Measurements from ENCODE around the gene PRR14L.
"Not testable (repeated sequence)": the region's sequence is repeated elsewhere in the genome, so short reads cannot be mapped to it uniquely, and the experiment has no call there.

Gene PRR14L

GRCh38 chr22:31753634-31754501 is 3.9 kb upstream of the PRR14L start, which contains the start of gene DEPDC5:
Gene DEPDC5 (plus strand): TSS chr22:31754019. CDS start chr22:31754922, 903 bp downstream.
- Histone ChIP-seq H3K27ac (ENCODE audit: low read depth, low read length) (peak within 1 kb of the TSS; percentile 89), H3K4me3 (ENCODE audit: low read depth in 1 of 2, low read length in 2 of 2) (peak within 1 kb of the TSS; percentile 77 to 84), H3K4me1 (ENCODE audit: insufficient read depth, low read length) (peaks cover 34% of the 10 kb centered on the region), H3K36me3 (ENCODE audit: insufficient read depth, low read length) (no peaks in the 10 kb centered on the region), H3K27me3 (ENCODE audit: control insufficient read depth in 1 of 2, insufficient read depth in 2 of 2, low read length in 2 of 2) (no peaks in the 10 kb centered on the region), H3K9ac (ENCODE audit: low read length) (peak within 1 kb of the TSS; percentile 93), H3K9me3 (ENCODE audit: low read length) (no peaks in the 10 kb centered on the region)

GRCh38 chr22:31753005-31753633 is 3.2 kb upstream of the PRR14L start:
- Histone ChIP-seq H3K27ac (ENCODE audit: low read depth, low read length) (peak overlapping the region; percentile 89), H3K4me1 (ENCODE audit: insufficient read depth, low read length) (peaks cover 42% of the 10 kb centered on the region), H3K9me3 (ENCODE audit: low read length) (no peaks in the 10 kb centered on the region)

GRCh38 chr22:31752096-31752847 is 2.3 kb upstream of the PRR14L start:
- peaks cover 46% of the 10 kb centered on the region for H3K4me1 ChIP-seq (ENCODE audit: insufficient read depth, low read length)
- H3K27me3 ChIP-seq (ENCODE audit: control insufficient read depth in 1 of 2, insufficient read depth in 2 of 2, low read length in 2 of 2) = no peaks in the 10 kb centered on the region
- no peaks in the 10 kb centered on the region for H3K9me3 ChIP-seq (ENCODE audit: low read length)
- H3K36me3 ChIP-seq (ENCODE audit: insufficient read depth, low read length) = no peaks in the 10 kb centered on the region
- peak overlapping the region; percentile 89 for H3K27ac ChIP-seq (ENCODE audit: low read depth, low read length)
- H3K9ac ChIP-seq (ENCODE audit: low read length) = peak overlapping the region; percentile 93
- no peak overlapping the region for H3K4me3 ChIP-seq (ENCODE audit: low read depth in 1 of 2, low read length in 2 of 2)

More at GRCh38 chr22:31753005-31753633, 3.2 kb upstream of the PRR14L start:
- H3K27me3 ChIP-seq (ENCODE audit: control insufficient read depth in 1 of 2, insufficient read depth in 2 of 2, low read length in 2 of 2) = no peaks in the 10 kb centered on the region
- no peaks in the 10 kb centered on the region for H3K36me3 ChIP-seq (ENCODE audit: insufficient read depth, low read length)
- H3K9ac ChIP-seq (ENCODE audit: low read length) = peak overlapping the region; percentile 93
- peak overlapping the region; percentile 77 to 84 for H3K4me3 ChIP-seq (ENCODE audit: low read depth in 1 of 2, low read length in 2 of 2)

- peak overlapping the region; percentile 51 for H3K9ac ChIP-seq (ENCODE audit: low read length)
- peak overlapping the region; percentile 87 for H3K27ac ChIP-seq (ENCODE audit: low read depth, low read length)
- H3K27me3 ChIP-seq (ENCODE audit: control insufficient read depth in 1 of 2, insufficient read depth in 2 of 2, low read length in 2 of 2) = no peaks in the 10 kb centered on the region
- H3K4me3 ChIP-seq (ENCODE audit: low read depth in 1 of 2, low read length in 2 of 2) = peak overlapping the region in 1 of 2 donors; percentile 89
- peaks cover 46% of the 10 kb centered on the region for H3K4me1 ChIP-seq (ENCODE audit: insufficient read depth, low read length)
- H3K36me3 ChIP-seq (ENCODE audit: insufficient read depth, low read length) = no peaks in the 10 kb centered on the region
- H3K9me3 ChIP-seq (ENCODE audit: low read length) = no peaks in the 10 kb centered on the region
These were observed 693 bp upstream of the PRR14L start for GRCh38 chr22:31750365-31751284.

- no peak overlapping the region for H3K4me3 ChIP-seq (ENCODE audit: low read depth in 1 of 2, low read length in 2 of 2)
- H3K36me3 ChIP-seq (ENCODE audit: insufficient read depth, low read length) = no peaks in the 10 kb centered on the region
- H3K9ac ChIP-seq (ENCODE audit: low read length) = no peak overlapping the region
- H3K4me1 ChIP-seq (ENCODE audit: insufficient read depth, low read length) = peaks cover 35% of the 10 kb centered on the region
- no peaks in the 10 kb centered on the region for H3K27me3 ChIP-seq (ENCODE audit: control insufficient read depth in 1 of 2, insufficient read depth in 2 of 2, low read length in 2 of 2)
- H3K27ac ChIP-seq (ENCODE audit: low read depth, low read length) = peak overlapping the region; percentile 87
- no peaks in the 10 kb centered on the region for H3K9me3 ChIP-seq (ENCODE audit: low read length)
These were observed 1.4 kb downstream of the PRR14L start for GRCh38 chr22:31748490-31748889.

- no peaks in the 10 kb centered on the region for H3K27me3 ChIP-seq (ENCODE audit: control insufficient read depth in 1 of 2, insufficient read depth in 2 of 2, low read length in 2 of 2)
- H3K36me3 ChIP-seq (ENCODE audit: insufficient read depth, low read length) = no peaks in the 10 kb centered on the region
- no peak overlapping the region for H3K4me3 ChIP-seq (ENCODE audit: low read depth in 1 of 2, low read length in 2 of 2)
- H3K4me1 ChIP-seq (ENCODE audit: insufficient read depth, low read length) = peaks cover 25% of the 10 kb centered on the region
- H3K9me3 ChIP-seq (ENCODE audit: low read length) = no peaks in the 10 kb centered on the region
- no peak overlapping the region for H3K27ac ChIP-seq (ENCODE audit: low read depth, low read length)
- no peak overlapping the region for H3K9ac ChIP-seq (ENCODE audit: low read length)
These were observed 2.5 kb downstream of the PRR14L start for GRCh38 chr22:31747441-31747840.

- Histone ChIP-seq H3K9me3 (ENCODE audit: low read length) (no peaks in the 10 kb centered on the region), H3K4me3 (ENCODE audit: low read depth in 1 of 2, low read length in 2 of 2) (no peak overlapping the region), H3K27ac (ENCODE audit: low read depth, low read length) (no peak overlapping the region), H3K36me3 (ENCODE audit: insufficient read depth, low read length) (no peaks in the 10 kb centered on the region), H3K27me3 (ENCODE audit: control insufficient read depth in 1 of 2, insufficient read depth in 2 of 2, low read length in 2 of 2) (no peaks in the 10 kb centered on the region), H3K9ac (ENCODE audit: low read length) (no peak overlapping the region), H3K4me1 (ENCODE audit: insufficient read depth, low read length) (peaks cover 12% of the 10 kb centered on the region)
These were observed 6.1 kb downstream of the PRR14L start for GRCh38 chr22:31743871-31744270.

GRCh38 chr22:31742682-31743081 is 7.2 kb downstream of the PRR14L start:
- no peak overlapping the region for H3K27ac ChIP-seq (ENCODE audit: low read depth, low read length)

GRCh38 chr22:31742115-31742514 is 7.8 kb downstream of the PRR14L start:
- no peaks in the 10 kb centered on the region for H3K27me3 ChIP-seq (ENCODE audit: control insufficient read depth in 1 of 2, insufficient read depth in 2 of 2, low read length in 2 of 2)
- H3K9me3 ChIP-seq (ENCODE audit: low read length) = no peaks in the 10 kb centered on the region
- H3K4me1 ChIP-seq (ENCODE audit: insufficient read depth, low read length) = no peaks in the 10 kb centered on the region
- no peak overlapping the region for H3K9ac ChIP-seq (ENCODE audit: low read length)
- H3K27ac ChIP-seq (ENCODE audit: low read depth, low read length) = no peak overlapping the region
- peaks cover 6% of the 10 kb centered on the region for H3K36me3 ChIP-seq (ENCODE audit: insufficient read depth, low read length)
- H3K4me3 ChIP-seq (ENCODE audit: low read depth in 1 of 2, low read length in 2 of 2) = no peak overlapping the region

More at GRCh38 chr22:31742682-31743081, 7.2 kb downstream of the PRR14L start:
- Histone ChIP-seq H3K27me3 (ENCODE audit: control insufficient read depth in 1 of 2, insufficient read depth in 2 of 2, low read length in 2 of 2) (no peaks in the 10 kb centered on the region), H3K9me3 (ENCODE audit: low read length) (no peaks in the 10 kb centered on the region), H3K36me3 (ENCODE audit: insufficient read depth, low read length) (peaks cover 6% of the 10 kb centered on the region), H3K4me1 (ENCODE audit: insufficient read depth, low read length) (no peaks in the 10 kb centered on the region), H3K9ac (ENCODE audit: low read length) (no peak overlapping the region), H3K4me3 (ENCODE audit: low read depth in 1 of 2, low read length in 2 of 2) (no peak overlapping the region)

- H3K27me3 ChIP-seq (ENCODE audit: control insufficient read depth in 1 of 2, insufficient read depth in 2 of 2, low read length in 2 of 2); H3K9ac ChIP-seq (ENCODE audit: low read length); H3K4me3 ChIP-seq (ENCODE audit: low read depth in 1 of 2, low read length in 2 of 2); H3K9me3 ChIP-seq (ENCODE audit: low read length); H3K27ac ChIP-seq (ENCODE audit: low read depth, low read length); H3K36me3 ChIP-seq (ENCODE audit: insufficient read depth, low read length); H3K4me1 ChIP-seq (ENCODE audit: insufficient read depth, low read length): not testable (repeated sequence)
These were observed 9.6 kb downstream of the PRR14L start for GRCh38 chr22:31740314-31740713.
